GM10266 (cell line): ENCODE results near the gene IARS2.

ENCODE experiments used
- DNase-seq: peaks from one replicate; pipeline ENCODE4 v3.0.0; 2012; ENCODE audit errors: extremely low spot score
- TF ChIP-seq, protein P1 (sequence below): IDR thresholded peaks from 2 replicates; pipeline ENCODE4 v1.5.1; 2012; ENCODE audit warnings: mild to moderate bottlenecking, low read depth; ENCODE audit not compliant: control insufficient read depth, insufficient read depth; ENCODE audit errors: missing control alignments

The IARS2 gene

GRCh38 chr1:220121791-220122530 is 28.0 kb downstream of the IARS2 start:
- no peak for DNase-seq
- TF ChIP-seq, protein P1, sequence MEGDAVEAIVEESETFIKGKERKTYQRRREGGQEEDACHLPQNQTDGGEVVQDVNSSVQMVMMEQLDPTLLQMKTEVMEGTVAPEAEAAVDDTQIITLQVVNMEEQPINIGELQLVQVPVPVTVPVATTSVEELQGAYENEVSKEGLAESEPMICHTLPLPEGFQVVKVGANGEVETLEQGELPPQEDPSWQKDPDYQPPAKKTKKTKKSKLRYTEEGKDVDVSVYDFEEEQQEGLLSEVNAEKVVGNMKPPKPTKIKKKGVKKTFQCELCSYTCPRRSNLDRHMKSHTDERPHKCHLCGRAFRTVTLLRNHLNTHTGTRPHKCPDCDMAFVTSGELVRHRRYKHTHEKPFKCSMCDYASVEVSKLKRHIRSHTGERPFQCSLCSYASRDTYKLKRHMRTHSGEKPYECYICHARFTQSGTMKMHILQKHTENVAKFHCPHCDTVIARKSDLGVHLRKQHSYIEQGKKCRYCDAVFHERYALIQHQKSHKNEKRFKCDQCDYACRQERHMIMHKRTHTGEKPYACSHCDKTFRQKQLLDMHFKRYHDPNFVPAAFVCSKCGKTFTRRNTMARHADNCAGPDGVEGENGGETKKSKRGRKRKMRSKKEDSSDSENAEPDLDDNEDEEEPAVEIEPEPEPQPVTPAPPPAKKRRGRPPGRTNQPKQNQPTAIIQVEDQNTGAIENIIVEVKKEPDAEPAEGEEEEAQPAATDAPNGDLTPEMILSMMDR = no peak

DNA sequence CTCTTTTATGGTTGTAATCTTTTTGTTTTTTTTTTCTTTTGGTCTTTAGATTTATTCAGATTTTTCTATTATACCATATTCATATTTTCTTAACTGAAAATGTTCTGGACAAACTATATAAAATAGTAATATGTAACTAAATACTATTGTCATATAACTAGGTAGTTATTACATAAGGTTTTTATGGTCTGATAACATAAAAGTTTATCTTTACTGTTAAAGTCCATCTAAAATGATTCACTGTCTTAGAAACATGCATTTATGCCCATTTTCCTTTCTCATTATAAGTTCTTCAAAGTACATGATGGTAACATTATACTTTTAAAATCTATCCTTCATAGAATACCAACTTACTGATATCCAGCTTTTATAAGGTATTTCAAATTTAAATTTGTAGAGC is 29.1 kb downstream of the IARS2 start:
- DNase-seq = no peak
- TF ChIP-seq, protein P1 = no peak

GRCh38 chr1:220123889-220124288 is 30.0 kb downstream of the IARS2 start:
- TF ChIP-seq, protein P1 = peak; percentile 31
- no peak for DNase-seq

DNA sequence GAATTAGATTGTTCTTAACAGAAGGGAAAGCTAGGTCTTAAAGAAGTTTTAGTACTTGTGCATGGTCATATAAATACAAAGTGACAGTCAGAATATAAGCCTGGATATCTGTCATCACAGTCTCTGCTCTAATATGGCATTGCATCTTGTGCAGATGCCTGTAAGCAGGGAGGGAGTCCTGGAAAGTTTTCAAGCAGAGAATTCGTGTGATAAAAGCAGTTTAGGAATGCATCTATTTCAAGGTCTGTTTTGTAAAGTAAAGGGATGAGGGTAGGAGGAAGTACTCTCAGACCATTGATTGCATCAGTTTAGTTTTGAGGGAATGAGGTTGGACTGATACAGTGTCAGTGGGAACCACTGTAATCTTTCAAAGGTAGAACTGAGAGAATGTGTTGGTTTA is 30.6 kb downstream of the IARS2 start:
- no peak for DNase-seq
- TF ChIP-seq, protein P1 = no peak

DNA sequence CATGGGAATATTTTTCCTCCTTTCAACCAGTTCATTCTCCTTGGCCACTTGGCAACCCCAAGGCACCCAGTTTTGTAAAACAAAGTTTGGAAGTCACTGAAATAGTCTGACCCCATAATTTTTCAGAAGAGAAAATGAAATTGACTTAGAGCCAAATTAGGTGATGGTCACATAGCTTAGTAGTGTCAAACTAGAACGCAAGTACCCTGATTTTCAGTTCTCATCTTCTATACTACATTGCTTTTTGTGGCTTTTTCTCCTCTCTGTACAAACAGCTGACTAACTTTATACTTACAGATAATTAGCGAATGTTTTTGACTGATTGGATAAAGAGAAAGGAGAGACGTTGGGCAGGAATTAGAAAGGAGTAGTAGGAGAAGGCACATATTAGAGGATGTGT is 33.1 kb downstream of the IARS2 start:
- TF ChIP-seq, protein P1 = no peak
- no peak for DNase-seq

GRCh38 chr1:220129479-220130210 is 35.7 kb downstream of the IARS2 start:
- TF ChIP-seq, protein P1 = no peak

GRCh38 chr1:220135755-220136154 is 41.8 kb downstream of the IARS2 start:
- TF ChIP-seq, protein P1 = no peak
- DNase-seq = no peak

More at GRCh38 chr1:220129479-220130210, 35.7 kb downstream of the IARS2 start:
- DNase-seq = no peak
